HT1080 (cell line): ENCODE results near the gene RNU7-1. TPM values are rescaled to one million over a fixed set of nuclear protein-coding genes. Genes with fewer than 3 reads are reported as not detected.

Experiments
- DNase-seq: peaks from one replicate; pipeline ENCODE4 v3.0.0-alpha.2; 2015; ENCODE audit warnings: low read depth
- total RNA-seq: library from RNA; depleted of rRNA; stranded (reverse); fragments of >200 nt; shearing (Covaris generic); gene quantifications from 2 replicates; pipeline ENCODE4 v1.2.3, GENCODE V29; 2014

RNU7-1 gene
- total RNA-seq, 1 experiment from 2014 or later: not detected

DNA sequence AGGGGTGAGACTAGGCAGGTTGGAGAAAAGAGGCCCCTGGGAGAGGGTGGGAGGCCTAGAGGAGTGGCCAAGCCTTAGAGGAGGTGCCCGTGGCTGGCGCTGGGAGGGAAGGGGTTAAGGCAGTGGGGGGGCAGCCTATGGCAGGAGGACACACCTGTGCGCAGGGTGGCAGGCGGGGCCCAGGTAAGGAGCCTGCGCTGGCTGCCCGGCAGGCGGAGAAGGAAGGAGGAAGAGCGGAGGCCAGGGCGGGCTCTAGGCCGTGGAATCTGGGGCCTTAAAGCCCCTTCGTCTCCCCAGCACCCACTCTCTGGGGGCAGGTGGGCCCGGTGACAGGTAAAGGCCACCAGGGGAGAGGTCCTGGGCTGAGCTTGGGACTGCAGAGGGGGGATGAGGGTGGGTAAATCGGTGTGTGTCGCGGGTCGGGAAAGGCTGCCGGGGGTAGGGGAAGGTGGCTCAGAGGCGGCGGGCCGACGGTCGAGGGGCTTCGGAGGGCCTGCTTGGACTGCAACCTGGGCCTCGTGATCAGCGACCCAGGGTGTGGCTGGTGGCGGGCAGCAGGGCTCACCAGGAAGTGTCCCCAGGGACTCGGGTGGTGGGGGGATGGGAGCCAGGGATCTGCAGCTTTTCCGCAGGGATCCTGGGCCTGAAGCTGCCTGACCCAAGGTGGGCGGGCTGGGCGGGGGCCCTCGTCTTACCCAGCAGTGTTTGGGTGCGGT lies 19.6 kb downstream of the RNU7-1 start:
- DNase-seq: no peak

DNA sequence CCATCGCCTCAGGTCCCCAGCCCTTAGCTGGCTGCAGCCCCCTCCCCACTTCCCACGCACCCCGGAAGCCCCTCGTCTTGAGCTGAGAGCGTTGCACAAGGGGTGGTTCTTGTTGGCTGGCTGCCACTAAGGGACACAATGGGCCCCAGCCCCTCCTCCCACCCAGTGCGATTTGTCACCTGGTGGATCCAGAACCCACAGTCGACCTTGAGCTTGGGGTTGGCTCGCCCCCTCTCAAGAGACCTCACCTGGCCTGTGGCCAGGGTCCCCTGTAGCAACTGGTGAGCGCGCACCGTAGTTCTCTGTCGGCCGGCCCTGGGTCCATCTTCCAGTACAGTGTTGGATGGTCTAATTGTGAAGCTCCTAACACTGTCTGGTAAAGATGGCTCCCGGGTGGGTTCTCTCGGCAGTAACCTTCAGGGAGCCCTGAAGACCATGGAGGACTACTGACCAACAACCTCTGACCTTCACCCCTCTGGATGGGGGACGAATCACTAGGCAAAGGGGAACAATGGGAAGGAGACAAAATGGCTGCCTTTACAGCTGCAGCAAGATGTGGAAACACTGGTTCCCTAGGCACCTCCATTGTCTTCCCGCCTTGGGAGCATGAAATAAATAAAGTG lies 20.3 kb downstream of the RNU7-1 start:
- DNase-seq: no peak

DNA sequence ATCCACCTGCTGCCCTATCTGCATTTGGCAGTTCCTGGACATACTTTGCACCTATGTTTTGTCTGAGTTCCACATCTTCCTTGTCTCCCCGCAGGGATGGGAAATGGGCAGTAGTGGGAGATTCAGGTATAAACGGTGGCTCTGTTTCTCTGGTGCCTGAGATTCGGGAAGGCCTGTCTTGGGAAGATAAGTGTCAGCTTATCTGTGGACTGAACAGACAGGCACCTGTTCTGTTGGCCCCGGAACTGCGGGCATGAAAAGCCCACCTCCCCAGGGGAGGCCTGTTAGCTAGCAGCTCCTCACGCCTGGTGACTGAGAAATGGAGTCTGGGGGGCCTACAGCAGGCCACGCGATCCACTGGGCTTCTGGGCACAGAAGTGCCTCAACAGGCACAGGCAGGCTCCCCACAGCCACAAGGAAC lies 21.0 kb downstream of the RNU7-1 start:
- DNase-seq: no peak

DNA sequence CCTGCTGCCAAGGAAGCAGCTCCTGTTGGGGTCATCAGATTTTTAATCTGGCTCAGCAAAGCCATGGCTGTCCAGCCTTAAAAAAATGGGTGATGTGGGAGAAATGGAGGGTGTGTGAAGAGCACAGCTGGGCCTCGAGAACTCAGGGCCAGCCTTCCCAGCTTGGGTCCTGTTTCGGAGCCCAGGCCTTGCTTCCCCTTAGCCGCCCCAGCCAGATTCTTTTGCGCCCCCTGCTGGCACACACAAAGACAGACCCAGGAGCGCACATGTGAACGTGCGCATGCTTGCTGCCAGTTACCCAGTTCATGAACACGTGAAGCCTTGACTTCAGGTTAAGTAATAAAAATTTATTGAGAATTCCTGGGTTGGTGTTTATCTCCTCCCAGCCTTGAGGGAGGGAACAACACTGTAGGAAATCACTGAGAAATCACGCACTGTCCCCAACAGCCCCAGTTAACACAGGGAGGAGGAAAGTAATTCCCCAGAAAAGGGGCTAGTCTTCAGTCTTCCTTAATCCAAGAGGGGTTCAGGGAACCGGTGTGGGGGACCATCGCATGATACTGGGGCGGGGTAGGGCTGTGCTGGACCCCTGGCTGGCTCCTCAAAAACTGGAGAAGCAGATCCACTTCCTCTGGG lies 21.5 kb downstream of the RNU7-1 start:
- peak; percentile 65 for DNase-seq

DNA sequence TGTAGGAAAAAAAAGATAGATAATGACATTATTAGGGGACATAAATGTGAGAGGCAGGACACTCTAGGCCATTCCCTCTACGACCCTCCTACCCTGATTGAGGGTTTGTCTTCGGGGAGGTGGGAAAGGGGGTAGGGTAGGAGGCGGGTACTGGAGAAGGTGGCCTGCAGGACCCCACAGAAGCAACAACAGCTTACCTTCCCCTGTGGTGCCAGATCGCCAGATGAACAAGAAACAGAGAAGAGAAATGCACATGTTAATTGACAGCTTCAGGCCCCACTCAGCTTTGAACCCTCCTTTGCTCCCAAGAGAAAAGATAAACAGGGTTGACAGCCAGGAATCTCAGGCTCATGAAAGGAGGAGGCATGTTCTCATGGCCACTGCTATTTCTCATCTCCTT lies 22.1 kb downstream of the RNU7-1 start:
- no peak for DNase-seq

- no peak for DNase-seq
These were observed 22.7 kb downstream of the RNU7-1 start for GRCh38 chr12:6966351-6966750.

DNA sequence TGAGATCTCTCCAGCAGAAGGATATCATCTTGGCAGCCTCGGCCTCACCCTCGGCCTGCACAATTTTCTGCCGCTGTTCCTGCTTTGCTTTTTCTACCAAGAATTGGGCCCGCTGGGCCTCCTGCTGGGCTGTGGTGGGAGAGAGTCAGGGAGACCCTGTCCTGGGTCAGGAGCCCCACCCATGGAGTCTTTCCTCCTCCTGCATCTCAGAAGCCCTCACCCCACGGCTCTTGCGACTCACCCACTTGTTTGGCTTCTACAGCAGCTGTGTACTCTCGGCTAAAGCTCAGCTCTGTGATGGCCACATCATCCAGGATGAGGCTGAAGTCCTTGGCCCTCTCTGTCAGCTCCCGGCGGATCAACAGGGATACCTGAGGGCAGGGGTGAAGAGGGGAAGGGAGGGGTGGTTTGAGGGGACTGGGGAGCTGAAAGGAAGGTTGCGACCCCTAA lies 24.1 kb downstream of the RNU7-1 start:
- DNase-seq: no peak

GRCh38 chr12:6968426-6968825 lies 24.8 kb downstream of the RNU7-1 start:
- no peak for DNase-seq

- no peak for DNase-seq
These were observed 26.5 kb downstream of the RNU7-1 start for GRCh38 chr12:6970096-6970527.

- DNase-seq: no peak
These were observed 30.6 kb downstream of the RNU7-1 start for GRCh38 chr12:6974180-6974579.

GRCh38 chr12:6975297-6976032 lies 31.8 kb downstream of the RNU7-1 start:
- DNase-seq: no peak

GRCh38 chr12:6977653-6978052 lies 34.0 kb downstream of the RNU7-1 start:
- DNase-seq: no peak

DNA sequence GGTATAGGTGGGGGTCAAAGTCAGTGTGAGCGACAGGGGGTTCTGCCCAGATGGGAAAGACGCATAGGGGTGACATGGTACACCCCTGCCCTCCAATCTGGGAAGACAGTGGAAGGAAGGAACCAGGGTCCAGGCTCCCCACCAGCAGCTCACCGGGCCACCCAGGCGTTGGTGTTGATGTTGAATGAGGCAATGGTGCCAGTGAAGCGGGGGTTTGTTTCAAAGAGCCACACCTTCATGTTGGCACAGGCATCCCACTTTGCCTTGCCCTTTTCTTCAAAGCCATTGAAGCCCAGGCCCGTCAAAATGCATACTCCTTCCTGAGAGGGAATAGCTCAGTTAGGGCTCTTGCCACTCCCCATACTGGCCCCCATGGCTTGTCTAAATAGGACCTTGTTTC lies 34.6 kb downstream of the RNU7-1 start:
- DNase-seq: no peak

DNA sequence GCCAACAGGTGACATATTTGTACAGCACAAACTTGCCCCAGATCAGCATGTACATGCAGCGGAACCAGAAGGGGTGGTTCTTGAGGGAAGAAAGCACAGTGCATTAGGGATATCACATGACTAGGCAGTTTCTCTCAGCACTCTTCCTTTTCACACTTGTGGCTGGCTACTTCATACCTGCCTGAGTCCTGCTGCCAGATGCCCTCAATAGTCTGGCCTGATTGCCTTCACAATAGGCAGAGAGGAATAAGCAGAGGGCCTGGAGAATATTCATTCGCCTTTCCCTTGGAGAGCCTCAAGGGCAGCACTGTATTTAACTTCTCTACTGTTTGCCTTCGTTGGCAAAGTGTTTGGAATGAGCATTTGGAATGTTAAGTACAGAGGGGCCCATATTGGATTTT lies 35.0 kb downstream of the RNU7-1 start:
- DNase-seq: no peak

DNA sequence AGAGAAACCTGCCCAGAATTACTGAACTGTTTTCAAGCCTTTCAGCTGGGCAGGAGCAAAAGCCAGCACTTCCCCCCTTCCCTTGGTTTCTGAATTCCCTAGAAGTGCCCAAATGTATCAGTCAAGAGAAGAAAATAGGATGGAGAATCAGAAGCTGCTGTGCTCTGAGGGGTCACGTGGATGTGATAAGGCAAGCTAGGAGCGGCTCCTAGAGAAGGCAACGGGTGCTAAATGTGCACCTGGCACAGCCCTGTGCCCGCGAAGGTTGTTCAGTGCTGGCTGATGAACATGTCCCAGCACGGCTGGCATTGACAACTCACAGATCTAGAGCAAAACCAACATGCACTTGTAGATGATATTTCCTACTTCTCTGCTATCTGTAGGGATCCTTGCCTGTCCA lies 35.4 kb downstream of the RNU7-1 start:
- DNase-seq: no peak

- DNase-seq: no peak
These were observed 35.8 kb downstream of the RNU7-1 start for GRCh38 chr12:6979453-6979852.

GRCh38 chr12:6980075-6980474 lies 36.5 kb downstream of the RNU7-1 start:
- no peak for DNase-seq

DNA sequence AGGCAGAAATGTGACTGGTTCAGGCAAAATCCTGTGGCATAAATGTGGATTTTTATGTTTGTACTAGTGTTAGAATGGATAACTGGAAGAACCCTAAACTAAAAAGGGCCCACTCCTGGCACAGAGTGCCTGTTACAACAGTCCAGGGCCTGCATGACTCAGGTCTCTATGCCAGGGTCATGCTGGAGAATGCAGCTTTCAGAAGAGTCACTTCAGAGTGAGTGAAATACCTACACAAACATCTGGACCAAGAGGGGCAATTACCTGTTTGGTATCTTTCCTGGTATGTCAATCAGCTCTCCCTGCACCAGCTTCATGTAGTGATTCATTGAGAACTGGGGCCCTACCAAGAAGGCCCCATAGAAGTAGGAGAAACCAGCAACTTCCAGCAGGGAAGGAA lies 37.1 kb downstream of the RNU7-1 start:
- DNase-seq: no peak

- DNase-seq: no peak
These were observed 37.8 kb downstream of the RNU7-1 start for GRCh38 chr12:6981152-6982052.

- no peak for DNase-seq
These were observed 38.9 kb downstream of the RNU7-1 start for GRCh38 chr12:6982532-6982931.
